ENCODE measurements around the gene TMEM150B. TPM values are rescaled to one million over a fixed set of nuclear protein-coding genes. Genes with fewer than 3 reads are reported as not detected.

TMEM150B gene
- total and polyA plus RNA-seq, 9 of the 15 experiments (the other 6 are each of a cell fraction or from before 2014, with no cell fraction given), result 0.47 to 1.3 (median 0.74) TPM; not detected in 2

- TF ChIP-seq ZBTB40 (IDR thresholded peaks at IDR 0.05) (no peak), ZBTB40 (CRISPR knock-in tag; IDR thresholded peaks at IDR 0.05) (no peak), CCNT2 (IDR thresholded peaks at IDR 0.05; ENCODE audit: borderline replicate concordance, extremely low read depth, insufficient read length, low read depth, low read length) (no peak), MEF2A (IDR thresholded peaks at IDR 0.05; ENCODE audit: control insufficient read depth, low read depth, low read length) (no peak), ZBTB11 (CRISPR knock-in tag; IDR thresholded peaks at IDR 0.05) (no peak), ARID1B (IDR thresholded peaks at IDR 0.05) (peak; percentile 78), SREBF2 (CRISPR knock-in tag; IDR thresholded peaks at IDR 0.05) (no peak), STAT5A (IDR thresholded peaks at IDR 0.05; ENCODE audit: borderline replicate concordance, low read length) (peak; percentile 51; the same call in 1 of the 2 replicates), NR0B1 (IDR thresholded peaks at IDR 0.05; ENCODE audit: partially characterized antibody) (no peak), ILK (tag; IDR thresholded peaks at IDR 0.05; ENCODE audit: borderline replicate concordance, low read depth) (no peak), ZNF274 (IDR thresholded peaks at IDR 0.05; ENCODE audit: borderline replicate concordance, low read depth, low read length) (no peak)
Measured at GRCh38 chr19:55270172-55270942, 54.8 kb downstream of the TMEM150B start (continued).

All from K562 (cell line).